Measurements from ENCODE around the gene AVEN.

AVEN gene

DNA sequence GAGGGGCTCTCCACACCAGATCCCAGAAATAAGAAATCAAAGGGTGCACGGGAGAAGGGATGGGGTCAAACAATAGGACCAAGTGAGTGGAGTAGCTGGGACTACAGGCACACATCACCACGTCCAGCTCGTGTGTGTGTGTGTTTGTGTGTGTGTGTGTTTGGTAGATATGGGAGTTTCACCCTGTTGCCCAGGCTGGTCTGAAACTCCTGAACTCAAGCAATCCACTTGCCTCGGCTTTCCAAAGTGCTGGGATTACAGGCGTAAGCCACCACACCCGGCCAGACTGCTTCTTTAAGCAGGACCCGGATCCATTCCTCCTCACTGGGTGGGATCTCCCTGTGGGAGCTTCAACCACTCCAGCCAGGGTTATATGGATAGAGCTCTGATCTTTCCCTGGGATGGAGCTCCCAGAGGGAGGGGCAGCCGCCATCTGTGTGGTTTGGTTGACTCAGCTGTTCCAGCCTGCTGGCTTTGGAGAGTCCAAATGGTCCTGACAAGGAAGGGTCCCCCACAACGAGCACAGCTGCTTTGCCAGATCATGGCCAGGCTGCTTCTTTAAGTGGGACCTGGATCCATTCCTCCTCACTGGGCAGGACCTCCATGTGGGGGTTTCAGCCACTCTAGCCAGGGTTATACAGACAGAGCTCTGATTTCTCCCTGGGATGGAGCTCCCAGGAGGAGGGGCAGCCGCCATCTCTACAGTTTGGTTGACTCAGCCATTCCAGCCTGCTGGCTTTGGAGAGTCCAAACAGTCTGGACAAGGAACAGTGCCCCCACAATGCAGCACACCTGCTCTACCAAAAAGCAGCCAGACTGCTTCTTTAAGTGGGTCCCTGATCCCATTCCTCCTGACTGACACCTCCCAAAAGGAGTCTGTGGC, 9.1 kb upstream of the AVEN start:
- TF ChIP-seq, protein P1, sequence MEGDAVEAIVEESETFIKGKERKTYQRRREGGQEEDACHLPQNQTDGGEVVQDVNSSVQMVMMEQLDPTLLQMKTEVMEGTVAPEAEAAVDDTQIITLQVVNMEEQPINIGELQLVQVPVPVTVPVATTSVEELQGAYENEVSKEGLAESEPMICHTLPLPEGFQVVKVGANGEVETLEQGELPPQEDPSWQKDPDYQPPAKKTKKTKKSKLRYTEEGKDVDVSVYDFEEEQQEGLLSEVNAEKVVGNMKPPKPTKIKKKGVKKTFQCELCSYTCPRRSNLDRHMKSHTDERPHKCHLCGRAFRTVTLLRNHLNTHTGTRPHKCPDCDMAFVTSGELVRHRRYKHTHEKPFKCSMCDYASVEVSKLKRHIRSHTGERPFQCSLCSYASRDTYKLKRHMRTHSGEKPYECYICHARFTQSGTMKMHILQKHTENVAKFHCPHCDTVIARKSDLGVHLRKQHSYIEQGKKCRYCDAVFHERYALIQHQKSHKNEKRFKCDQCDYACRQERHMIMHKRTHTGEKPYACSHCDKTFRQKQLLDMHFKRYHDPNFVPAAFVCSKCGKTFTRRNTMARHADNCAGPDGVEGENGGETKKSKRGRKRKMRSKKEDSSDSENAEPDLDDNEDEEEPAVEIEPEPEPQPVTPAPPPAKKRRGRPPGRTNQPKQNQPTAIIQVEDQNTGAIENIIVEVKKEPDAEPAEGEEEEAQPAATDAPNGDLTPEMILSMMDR (IDR thresholded peaks at IDR 0.05; ENCODE audit: insufficient read depth, low read length, poor library complexity, severe bottlenecking): no peak
- DNase-seq (ENCODE audit: extremely low read depth, insufficient read length): no peak
- no peaks in the 10 kb centered on the region for H3K36me3 ChIP-seq (ENCODE audit: control insufficient read depth, insufficient read depth, low read length)
- H3K4me3 ChIP-seq (replicated peaks; ENCODE audit: low read depth, low read length): no peak overlapping the region
- no peaks in the 10 kb centered on the region for H3K27me3 ChIP-seq (replicated peaks; ENCODE audit: control insufficient read depth, insufficient read depth, low read length)

DNA sequence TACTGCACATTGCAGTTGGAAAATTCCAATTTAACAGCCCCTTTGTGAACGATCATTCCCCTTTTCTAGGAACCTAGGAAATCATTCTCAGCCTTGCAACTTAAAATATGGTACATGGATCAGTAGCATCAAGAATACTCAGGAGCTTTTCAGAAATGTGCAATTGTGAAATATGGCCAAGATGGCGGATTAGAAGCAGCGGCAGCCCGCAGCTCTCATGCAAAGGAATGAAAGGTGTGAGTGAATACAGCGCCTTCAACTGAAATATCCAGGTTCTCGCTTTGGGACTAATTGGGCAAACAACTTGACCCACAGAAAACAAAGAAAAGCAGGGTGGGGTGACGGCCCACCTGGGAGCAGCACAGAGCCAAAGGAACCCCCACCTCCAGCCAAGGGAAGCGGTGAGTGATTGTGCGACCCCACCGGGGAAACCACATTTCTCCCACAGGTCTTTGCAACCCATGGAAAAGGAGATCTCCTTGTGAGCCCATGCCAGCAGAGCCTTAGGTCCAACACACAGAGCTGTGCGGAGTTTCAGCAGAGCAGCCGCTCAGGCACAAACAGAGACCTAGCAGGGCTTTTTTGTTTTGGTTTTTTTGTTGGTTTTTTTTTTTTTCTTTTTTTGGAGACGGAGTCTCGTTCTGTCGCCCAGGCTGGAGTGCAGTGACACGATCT, 7.6 kb upstream of the AVEN start:
- DNase-seq (ENCODE audit: extremely low read depth, insufficient read length): no peak

DNA sequence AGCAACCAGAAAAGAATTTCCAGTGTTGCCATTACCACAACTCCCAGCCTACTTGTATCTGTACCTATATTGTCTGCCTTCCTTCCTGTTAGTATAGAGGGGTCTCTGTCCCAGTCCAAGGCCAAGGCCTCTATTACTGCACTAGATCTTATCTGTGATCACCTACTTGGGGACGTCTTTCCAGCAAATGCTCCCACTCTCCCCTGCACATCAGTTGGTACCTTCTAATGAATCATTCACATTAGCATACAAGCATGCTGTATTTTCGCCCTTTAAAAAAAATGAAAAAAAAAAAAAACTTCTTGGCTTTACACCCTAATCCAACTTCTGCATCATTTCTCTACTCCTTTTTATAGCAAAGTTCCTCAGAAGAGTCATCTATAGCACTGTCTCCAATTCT, 4.8 kb upstream of the AVEN start:
- no peaks in the 10 kb centered on the region for H3K27me3 ChIP-seq (replicated peaks; ENCODE audit: control insufficient read depth, insufficient read depth, low read length)
- H3K36me3 ChIP-seq (ENCODE audit: control insufficient read depth, insufficient read depth, low read length): no peaks in the 10 kb centered on the region
- H3K4me3 ChIP-seq (replicated peaks; ENCODE audit: low read depth, low read length): no peak overlapping the region
- TF ChIP-seq, protein P1 (IDR thresholded peaks at IDR 0.05; ENCODE audit: insufficient read depth, low read length, poor library complexity, severe bottlenecking): no peak
- no peak for DNase-seq (ENCODE audit: extremely low read depth, insufficient read length)

More for the DNA sequence above, 7.6 kb upstream of the AVEN start:
- H3K36me3 ChIP-seq (ENCODE audit: control insufficient read depth, insufficient read depth, low read length): no peaks in the 10 kb centered on the region
- TF ChIP-seq, protein P1 (IDR thresholded peaks at IDR 0.05; ENCODE audit: insufficient read depth, low read length, poor library complexity, severe bottlenecking): no peak
- no peak overlapping the region for H3K4me3 ChIP-seq (replicated peaks; ENCODE audit: low read depth, low read length)
- H3K27me3 ChIP-seq (replicated peaks; ENCODE audit: control insufficient read depth, insufficient read depth, low read length): no peaks in the 10 kb centered on the region

DNA sequence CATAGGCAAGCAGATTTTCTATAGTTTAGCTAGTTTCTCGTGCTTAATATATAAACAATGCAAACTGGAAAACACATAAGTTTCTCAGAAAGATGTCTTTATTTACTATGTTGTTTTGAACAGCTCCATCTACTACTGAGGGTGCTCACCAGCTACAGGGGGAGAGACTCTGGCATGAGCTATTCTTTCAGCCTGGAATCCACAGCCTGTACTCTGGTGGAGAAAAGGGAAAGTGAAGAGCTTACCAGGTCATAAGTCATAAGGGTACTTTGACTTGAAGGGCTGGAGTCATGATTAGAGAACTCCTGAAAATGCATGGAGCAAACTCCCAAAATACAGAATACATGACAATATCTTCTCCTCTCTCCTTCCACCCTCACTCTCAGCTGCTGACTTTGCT, 4.4 kb upstream of the AVEN start:
- H3K4me3 ChIP-seq (replicated peaks; ENCODE audit: low read depth, low read length): no peak overlapping the region
- DNase-seq (ENCODE audit: extremely low read depth, insufficient read length): no peak
- TF ChIP-seq, protein P1 (IDR thresholded peaks at IDR 0.05; ENCODE audit: insufficient read depth, low read length, poor library complexity, severe bottlenecking): no peak
- H3K27me3 ChIP-seq (replicated peaks; ENCODE audit: control insufficient read depth, insufficient read depth, low read length): no peaks in the 10 kb centered on the region
- H3K36me3 ChIP-seq (ENCODE audit: control insufficient read depth, insufficient read depth, low read length): no peaks in the 10 kb centered on the region

GRCh38 chr15:34039790-34040113, 748 bp upstream of the AVEN start:
- TF ChIP-seq, protein P1 (IDR thresholded peaks at IDR 0.05; ENCODE audit: insufficient read depth, low read length, poor library complexity, severe bottlenecking): no peak
- Histone ChIP-seq H3K4me3 (replicated peaks; ENCODE audit: low read depth, low read length) (peak overlapping the region; percentile 95), H3K27me3 (replicated peaks; ENCODE audit: control insufficient read depth, insufficient read depth, low read length) (no peaks in the 10 kb centered on the region), H3K36me3 (ENCODE audit: control insufficient read depth, insufficient read depth, low read length) (no peaks in the 10 kb centered on the region)
- peak; percentile 36 for DNase-seq (ENCODE audit: extremely low read depth, insufficient read length)

Data from GM06990 (cell line).